ENCODE data around the gene GTF3C1. TPM values are rescaled to one million over a fixed set of nuclear protein-coding genes. Genes with fewer than 3 reads are reported as not detected.

The GTF3C1 gene
- total RNA-seq, 1 donor, result 71.8 TPM

GRCh38 chr16:27495191-27495590, 54.5 kb downstream of the GTF3C1 start:
- TF ChIP-seq CTCF (IDR thresholded peaks at IDR 0.05; ENCODE audit: insufficient read depth, low read length), result no peak
- no peak overlapping the region for H3K4me3 ChIP-seq (ENCODE audit: low read depth, low read length)
- DNase-seq (ENCODE audit: low read depth), result peak; percentile 95

GRCh38 chr16:27492588-27492979, 57.1 kb downstream of the GTF3C1 start:
- no peak for TF ChIP-seq CTCF (IDR thresholded peaks at IDR 0.05; ENCODE audit: insufficient read depth, low read length)
- DNase-seq (ENCODE audit: low read depth), result no peak
- H3K4me3 ChIP-seq (ENCODE audit: low read depth, low read length), result no peak overlapping the region

GRCh38 chr16:27491894-27492587, 57.7 kb downstream of the GTF3C1 start:
- TF ChIP-seq CTCF (IDR thresholded peaks at IDR 0.05; ENCODE audit: insufficient read depth, low read length), result no peak
- DNase-seq (ENCODE audit: low read depth), result no peak
- no peak overlapping the region for H3K4me3 ChIP-seq (ENCODE audit: low read depth, low read length)

- no peak for DNase-seq (ENCODE audit: low read depth)
- no peak for TF ChIP-seq CTCF (IDR thresholded peaks at IDR 0.05; ENCODE audit: insufficient read depth, low read length)
- H3K4me3 ChIP-seq (ENCODE audit: low read depth, low read length), result no peak overlapping the region
Measured at GRCh38 chr16:27489906-27490305, 59.8 kb downstream of the GTF3C1 start.

- no peak for DNase-seq (ENCODE audit: low read depth)
- H3K4me3 ChIP-seq (ENCODE audit: low read depth, low read length), result no peak overlapping the region
- TF ChIP-seq CTCF (IDR thresholded peaks at IDR 0.05; ENCODE audit: insufficient read depth, low read length), result no peak
Measured at GRCh38 chr16:27489421-27489820, 60.3 kb downstream of the GTF3C1 start.

- no peak for TF ChIP-seq CTCF (IDR thresholded peaks at IDR 0.05; ENCODE audit: insufficient read depth, low read length)
- DNase-seq (ENCODE audit: low read depth), result no peak
- no peak overlapping the region for H3K4me3 ChIP-seq (ENCODE audit: low read depth, low read length)
Measured at GRCh38 chr16:27486760-27487159, 63.0 kb downstream of the GTF3C1 start.

GRCh38 chr16:27486344-27486743, 63.4 kb downstream of the GTF3C1 start:
- DNase-seq (ENCODE audit: low read depth), result no peak
- no peak for TF ChIP-seq CTCF (IDR thresholded peaks at IDR 0.05; ENCODE audit: insufficient read depth, low read length)
- no peak overlapping the region for H3K4me3 ChIP-seq (ENCODE audit: low read depth, low read length)

Data from fibroblast of the aortic adventitia (primary cell).